Neural progenitor cell (in vitro differentiated cells): Measurements from ENCODE around the gene DNAH9.

Experiments
- CTCF ChIP-seq: fragments of 200-600 bp; sonication (generic); IDR thresholded peaks from 2 replicates; pipeline ENCODE4 v1.5.1; 2017; ENCODE audit warnings: antibody characterized with exemption, mild to moderate bottlenecking
- EZH2 ChIP-seq: fragments of 200-600 bp; sonication (generic); IDR thresholded peaks from 2 replicates; pipeline ENCODE4 v1.6.1; 2017; ENCODE audit warnings: antibody characterized with exemption, mild to moderate bottlenecking, moderate library complexity

- TF ChIP-seq CTCF (no peak), EZH2 (no peak)
Observed at GRCh38 chr17:11645426-11645825, 47.2 kb downstream of the DNAH9 start.
